SK-N-SH treated with all-trans-retinoic acid at 6 μM for 48 hours (cell line): ENCODE measurements around the gene CCT3.

ENCODE experiments used
- ATAC-seq: fragments of 200-7000 bp; cut with Tn5 transposase; 3 replicates; pipeline ENCODE4 v1.9.1; 2020; ENCODE audit warnings: mild to moderate bottlenecking, moderate library complexity
- BACH2 ChIP-seq: fragments of 250-450 bp; sonication (Bioruptor Pico); IDR thresholded peaks from 2 replicates; pipeline ENCODE4 v1.9.0; 2021; ENCODE audit warnings: mild to moderate bottlenecking, borderline replicate concordance
- CSDC2 ChIP-seq: fragments of 250-450 bp; sonication (Bioruptor Pico); IDR thresholded peaks from 2 replicates; pipeline ENCODE4 v1.5.0; 2020; ENCODE audit warnings: mild to moderate bottlenecking, moderate library complexity
- ESRRG ChIP-seq: fragments of 250-450 bp; sonication (Bioruptor Pico); IDR thresholded peaks from 2 replicates; pipeline ENCODE4 v1.6.1; 2021; ENCODE audit warnings: mild to moderate bottlenecking
- GLIS3 ChIP-seq: fragments of 250-450 bp; sonication (Bioruptor Pico); IDR thresholded peaks from 2 replicates; pipeline ENCODE4 v1.5.0; 2020; ENCODE audit warnings: mild to moderate bottlenecking, moderate library complexity
- ISL1 ChIP-seq: fragments of 250-450 bp; sonication (Bioruptor Pico); IDR thresholded peaks from 2 replicates; pipeline ENCODE4 v2.1.2; 2022; ENCODE audit warnings: mild to moderate bottlenecking, moderate library complexity
- OSR1 ChIP-seq: fragments of 250-450 bp; sonication (Bioruptor Pico); IDR thresholded peaks from 2 replicates; pipeline ENCODE4 v1.8.0; 2022; ENCODE audit warnings: moderate library complexity, mild to moderate bottlenecking, inconsistent platforms
- RARB ChIP-seq: fragments of 250-450 bp; sonication (Bioruptor Pico); IDR thresholded peaks from 2 replicates; pipeline ENCODE4 v1.8.0; 2021; ENCODE audit warnings: mild to moderate bottlenecking, moderate library complexity
- SNAI2 ChIP-seq: fragments of 250-450 bp; sonication (Bioruptor Pico); IDR thresholded peaks from 2 replicates; pipeline ENCODE4 v1.5.0; 2020; ENCODE audit warnings: mild to moderate bottlenecking, moderate library complexity
- TCF4 ChIP-seq: fragments of 250-450 bp; sonication (Bioruptor Pico); IDR thresholded peaks from 2 replicates; pipeline ENCODE4 v1.8.0; 2021; ENCODE audit warnings: mild to moderate bottlenecking, moderate library complexity, borderline replicate concordance
- TOX ChIP-seq: fragments of 250-450 bp; sonication (Bioruptor Pico); IDR thresholded peaks from 2 replicates; pipeline ENCODE4 v1.8.0; 2021; ENCODE audit warnings: mild to moderate bottlenecking, moderate library complexity, borderline replicate concordance
- ZC3H10 ChIP-seq: fragments of 250-450 bp; sonication (Bioruptor Pico); IDR thresholded peaks from 2 replicates; pipeline ENCODE4 v1.5.1; 2021; ENCODE audit warnings: mild to moderate bottlenecking, moderate library complexity
- ZFP3 ChIP-seq: fragments of 250-450 bp; sonication (Bioruptor Pico); IDR thresholded peaks from 2 replicates; pipeline ENCODE4 v1.5.0; 2020; ENCODE audit warnings: mild to moderate bottlenecking, moderate library complexity
- ZNF565 ChIP-seq: fragments of 450-650 bp; formaldehyde crosslinking; conservative IDR thresholded peaks from 2 replicates; pipeline ENCODE4 v1.5.0; 2020; ENCODE audit warnings: low read depth, mild to moderate bottlenecking, moderate library complexity
- ZNF70 ChIP-seq: fragments of 450-650 bp; formaldehyde crosslinking; IDR thresholded peaks from 2 replicates; pipeline ENCODE4 v1.5.0; 2020; ENCODE audit warnings: mild to moderate bottlenecking, moderate library complexity
- ZNF8 ChIP-seq: fragments of 450-650 bp; formaldehyde crosslinking; IDR thresholded peaks from 2 replicates; pipeline ENCODE4 v1.5.0; 2020; ENCODE audit warnings: mild to moderate bottlenecking, moderate library complexity
- TF ChIP-seq, protein P1 (sequence below): fragments of 250-450 bp; sonication (Bioruptor Pico); IDR thresholded peaks from 2 replicates; pipeline ENCODE4 v1.5.1; 2021; ENCODE audit warnings: mild to moderate bottlenecking, moderate library complexity
- TF ChIP-seq, protein P2 (sequence below): fragments of 250-450 bp; sonication (Bioruptor Pico); IDR thresholded peaks from 2 replicates; pipeline ENCODE4 v1.8.0; 2020; ENCODE audit warnings: mild to moderate bottlenecking, moderate library complexity, borderline replicate concordance
- TF ChIP-seq, protein P3 (sequence below): fragments of 250-450 bp; sonication (Bioruptor Pico); IDR thresholded peaks from 2 replicates; pipeline ENCODE4 v1.5.0; 2020; ENCODE audit warnings: mild to moderate bottlenecking, moderate library complexity
- TF ChIP-seq, protein P4 (sequence below): fragments of 250-450 bp; sonication (Bioruptor Pico); IDR thresholded peaks from 2 replicates; pipeline ENCODE4 v1.8.0; 2021; ENCODE audit warnings: low read depth, mild to moderate bottlenecking, moderate library complexity, borderline replicate concordance
- TF ChIP-seq, protein P5 (sequence below): fragments of 250-450 bp; sonication (Bioruptor Pico); IDR thresholded peaks from 2 replicates; pipeline ENCODE4 v1.5.1; 2020; ENCODE audit warnings: low read depth, mild to moderate bottlenecking, moderate library complexity

Gene CCT3

DNA sequence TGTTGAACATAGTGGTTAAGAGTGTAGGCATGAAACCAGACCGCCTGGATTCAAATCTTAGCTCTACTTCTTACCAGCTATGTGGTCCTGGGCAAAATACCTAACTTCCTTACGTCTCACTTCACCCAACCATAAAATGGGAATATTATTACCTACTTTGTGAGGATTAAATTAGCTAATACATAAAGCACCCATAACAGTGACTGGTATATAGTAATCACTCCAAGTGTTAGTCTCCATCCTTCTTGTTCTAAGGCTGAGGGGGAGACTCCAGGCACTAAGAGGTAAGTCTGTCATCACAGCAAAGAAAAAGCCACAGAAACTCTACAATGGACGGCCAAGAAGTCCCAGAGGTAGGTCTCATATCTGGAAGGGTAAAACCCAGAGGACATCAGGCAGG, 58.3 kb downstream of the CCT3 start:
- ATAC-seq, result no peak
- TF ChIP-seq ZC3H10 (CRISPR knock-in tag) (no peak), OSR1 (CRISPR knock-in tag) (no peak), ISL1 (no peak), ZFP3 (CRISPR knock-in tag) (no peak), ZNF8 (CRISPR knock-in tag) (no peak), GLIS3 (CRISPR knock-in tag) (no peak), SNAI2 (CRISPR knock-in tag) (no peak), BACH2 (CRISPR knock-in tag) (no peak), TCF4 (no peak)
- TF ChIP-seq, protein P1, sequence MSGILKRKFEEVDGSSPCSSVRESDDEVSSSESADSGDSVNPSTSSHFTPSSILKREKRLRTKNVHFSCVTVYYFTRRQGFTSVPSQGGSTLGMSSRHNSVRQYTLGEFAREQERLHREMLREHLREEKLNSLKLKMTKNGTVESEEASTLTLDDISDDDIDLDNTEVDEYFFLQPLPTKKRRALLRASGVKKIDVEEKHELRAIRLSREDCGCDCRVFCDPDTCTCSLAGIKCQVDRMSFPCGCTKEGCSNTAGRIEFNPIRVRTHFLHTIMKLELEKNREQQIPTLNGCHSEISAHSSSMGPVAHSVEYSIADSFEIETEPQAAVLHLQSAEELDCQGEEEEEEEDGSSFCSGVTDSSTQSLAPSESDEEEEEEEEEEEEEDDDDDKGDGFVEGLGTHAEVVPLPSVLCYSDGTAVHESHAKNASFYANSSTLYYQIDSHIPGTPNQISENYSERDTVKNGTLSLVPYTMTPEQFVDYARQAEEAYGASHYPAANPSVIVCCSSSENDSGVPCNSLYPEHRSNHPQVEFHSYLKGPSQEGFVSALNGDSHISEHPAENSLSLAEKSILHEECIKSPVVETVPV (CRISPR knock-in tag), result no peak
- TF ChIP-seq, protein P2, sequence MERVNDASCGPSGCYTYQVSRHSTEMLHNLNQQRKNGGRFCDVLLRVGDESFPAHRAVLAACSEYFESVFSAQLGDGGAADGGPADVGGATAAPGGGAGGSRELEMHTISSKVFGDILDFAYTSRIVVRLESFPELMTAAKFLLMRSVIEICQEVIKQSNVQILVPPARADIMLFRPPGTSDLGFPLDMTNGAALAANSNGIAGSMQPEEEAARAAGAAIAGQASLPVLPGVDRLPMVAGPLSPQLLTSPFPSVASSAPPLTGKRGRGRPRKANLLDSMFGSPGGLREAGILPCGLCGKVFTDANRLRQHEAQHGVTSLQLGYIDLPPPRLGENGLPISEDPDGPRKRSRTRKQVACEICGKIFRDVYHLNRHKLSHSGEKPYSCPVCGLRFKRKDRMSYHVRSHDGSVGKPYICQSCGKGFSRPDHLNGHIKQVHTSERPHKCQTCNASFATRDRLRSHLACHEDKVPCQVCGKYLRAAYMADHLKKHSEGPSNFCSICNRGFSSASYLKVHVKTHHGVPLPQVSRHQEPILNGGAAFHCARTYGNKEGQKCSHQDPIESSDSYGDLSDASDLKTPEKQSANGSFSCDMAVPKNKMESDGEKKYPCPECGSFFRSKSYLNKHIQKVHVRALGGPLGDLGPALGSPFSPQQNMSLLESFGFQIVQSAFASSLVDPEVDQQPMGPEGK (CRISPR knock-in tag), result no peak
- TF ChIP-seq, protein P3, sequence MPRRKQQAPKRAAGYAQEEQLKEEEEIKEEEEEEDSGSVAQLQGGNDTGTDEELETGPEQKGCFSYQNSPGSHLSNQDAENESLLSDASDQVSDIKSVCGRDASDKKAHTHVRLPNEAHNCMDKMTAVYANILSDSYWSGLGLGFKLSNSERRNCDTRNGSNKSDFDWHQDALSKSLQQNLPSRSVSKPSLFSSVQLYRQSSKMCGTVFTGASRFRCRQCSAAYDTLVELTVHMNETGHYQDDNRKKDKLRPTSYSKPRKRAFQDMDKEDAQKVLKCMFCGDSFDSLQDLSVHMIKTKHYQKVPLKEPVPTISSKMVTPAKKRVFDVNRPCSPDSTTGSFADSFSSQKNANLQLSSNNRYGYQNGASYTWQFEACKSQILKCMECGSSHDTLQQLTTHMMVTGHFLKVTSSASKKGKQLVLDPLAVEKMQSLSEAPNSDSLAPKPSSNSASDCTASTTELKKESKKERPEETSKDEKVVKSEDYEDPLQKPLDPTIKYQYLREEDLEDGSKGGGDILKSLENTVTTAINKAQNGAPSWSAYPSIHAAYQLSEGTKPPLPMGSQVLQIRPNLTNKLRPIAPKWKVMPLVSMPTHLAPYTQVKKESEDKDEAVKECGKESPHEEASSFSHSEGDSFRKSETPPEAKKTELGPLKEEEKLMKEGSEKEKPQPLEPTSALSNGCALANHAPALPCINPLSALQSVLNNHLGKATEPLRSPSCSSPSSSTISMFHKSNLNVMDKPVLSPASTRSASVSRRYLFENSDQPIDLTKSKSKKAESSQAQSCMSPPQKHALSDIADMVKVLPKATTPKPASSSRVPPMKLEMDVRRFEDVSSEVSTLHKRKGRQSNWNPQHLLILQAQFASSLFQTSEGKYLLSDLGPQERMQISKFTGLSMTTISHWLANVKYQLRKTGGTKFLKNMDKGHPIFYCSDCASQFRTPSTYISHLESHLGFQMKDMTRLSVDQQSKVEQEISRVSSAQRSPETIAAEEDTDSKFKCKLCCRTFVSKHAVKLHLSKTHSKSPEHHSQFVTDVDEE, result no peak
- TF ChIP-seq, protein P4, sequence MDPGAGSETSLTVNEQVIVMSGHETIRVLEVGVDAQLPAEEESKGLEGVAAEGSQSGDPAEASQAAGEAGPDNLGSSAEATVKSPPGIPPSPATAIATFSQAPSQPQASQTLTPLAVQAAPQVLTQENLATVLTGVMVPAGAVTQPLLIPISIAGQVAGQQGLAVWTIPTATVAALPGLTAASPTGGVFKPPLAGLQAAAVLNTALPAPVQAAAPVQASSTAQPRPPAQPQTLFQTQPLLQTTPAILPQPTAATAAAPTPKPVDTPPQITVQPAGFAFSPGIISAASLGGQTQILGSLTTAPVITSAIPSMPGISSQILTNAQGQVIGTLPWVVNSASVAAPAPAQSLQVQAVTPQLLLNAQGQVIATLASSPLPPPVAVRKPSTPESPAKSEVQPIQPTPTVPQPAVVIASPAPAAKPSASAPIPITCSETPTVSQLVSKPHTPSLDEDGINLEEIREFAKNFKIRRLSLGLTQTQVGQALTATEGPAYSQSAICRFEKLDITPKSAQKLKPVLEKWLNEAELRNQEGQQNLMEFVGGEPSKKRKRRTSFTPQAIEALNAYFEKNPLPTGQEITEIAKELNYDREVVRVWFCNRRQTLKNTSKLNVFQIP (CRISPR knock-in tag), result no peak

DNA sequence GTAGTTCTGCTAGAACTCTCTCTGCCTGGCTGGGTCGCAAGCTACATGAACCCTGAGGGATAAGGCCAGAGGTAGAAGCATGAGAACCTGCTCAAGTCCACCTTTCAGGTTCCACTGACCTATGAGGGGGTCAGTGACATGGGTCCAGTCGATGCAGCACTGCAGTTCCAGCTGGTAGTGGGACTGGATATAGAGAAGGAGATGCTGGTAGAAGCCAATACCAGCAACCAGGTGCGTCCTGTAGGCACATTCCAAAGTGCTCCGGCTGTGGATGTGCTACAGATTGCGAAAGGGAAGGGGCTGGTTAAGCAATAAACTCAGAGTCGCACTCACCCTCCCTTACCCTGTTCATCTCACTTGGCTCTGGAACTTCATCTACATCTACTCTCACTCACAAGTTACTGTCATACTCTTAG, 61.1 kb downstream of the CCT3 start:
- TF ChIP-seq OSR1 (CRISPR knock-in tag) (no peak), TCF4 (no peak), ZNF70 (CRISPR knock-in tag) (no peak), CSDC2 (CRISPR knock-in tag) (no peak), ZC3H10 (CRISPR knock-in tag) (no peak), GLIS3 (CRISPR knock-in tag) (no peak), RARB (CRISPR knock-in tag) (no peak), ZFP3 (CRISPR knock-in tag) (no peak)
- TF ChIP-seq, protein P5, sequence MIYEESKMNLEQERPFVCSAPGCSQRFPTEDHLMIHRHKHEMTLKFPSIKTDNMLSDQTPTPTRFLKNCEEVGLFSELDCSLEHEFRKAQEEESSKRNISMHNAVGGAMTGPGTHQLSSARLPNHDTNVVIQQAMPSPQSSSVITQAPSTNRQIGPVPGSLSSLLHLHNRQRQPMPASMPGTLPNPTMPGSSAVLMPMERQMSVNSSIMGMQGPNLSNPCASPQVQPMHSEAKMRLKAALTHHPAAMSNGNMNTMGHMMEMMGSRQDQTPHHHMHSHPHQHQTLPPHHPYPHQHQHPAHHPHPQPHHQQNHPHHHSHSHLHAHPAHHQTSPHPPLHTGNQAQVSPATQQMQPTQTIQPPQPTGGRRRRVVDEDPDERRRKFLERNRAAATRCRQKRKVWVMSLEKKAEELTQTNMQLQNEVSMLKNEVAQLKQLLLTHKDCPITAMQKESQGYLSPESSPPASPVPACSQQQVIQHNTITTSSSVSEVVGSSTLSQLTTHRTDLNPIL (CRISPR knock-in tag), result no peak

DNA sequence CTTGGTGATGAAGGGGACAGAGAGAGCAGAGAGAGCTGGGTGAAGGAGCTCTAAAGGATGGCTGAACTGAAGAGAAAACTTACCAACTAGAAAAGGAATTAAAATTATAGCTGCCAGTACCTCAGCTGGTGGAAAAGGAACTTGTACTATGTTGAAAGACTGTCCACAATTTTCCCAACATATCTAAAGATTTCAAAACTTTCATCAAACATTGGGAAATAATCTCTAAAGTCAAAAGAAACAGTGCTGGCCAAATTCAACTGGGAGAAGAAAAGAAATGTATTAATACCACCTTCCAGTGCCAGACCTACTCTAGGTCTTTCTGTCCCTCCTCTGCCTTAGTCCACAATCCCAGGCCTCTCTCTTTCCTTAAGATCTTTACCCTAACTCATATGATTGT, 61.6 kb downstream of the CCT3 start:
- ATAC-seq, result no peak
- TF ChIP-seq ZC3H10 (CRISPR knock-in tag), result no peak
- TF ChIP-seq, protein P2 (CRISPR knock-in tag), result no peak
- no peak for TF ChIP-seq ISL1
- no peak for TF ChIP-seq ZNF565 (CRISPR knock-in tag)
- no peak for TF ChIP-seq TCF4
- TF ChIP-seq TOX (CRISPR knock-in tag), result no peak
- TF ChIP-seq SNAI2 (CRISPR knock-in tag), result no peak
- TF ChIP-seq ZNF70 (CRISPR knock-in tag), result no peak
- TF ChIP-seq, protein P5 (CRISPR knock-in tag), result no peak
- TF ChIP-seq, protein P3, result no peak
- TF ChIP-seq ESRRG (CRISPR knock-in tag), result no peak

More for the DNA sequence above, 61.1 kb downstream of the CCT3 start:
- no peak for ATAC-seq
